Spinal cord (tissue), 10 donors: Measurements from ENCODE around the gene YBEY. TPM values are rescaled to one million over a fixed set of nuclear protein-coding genes. Genes with fewer than 3 reads are reported as not detected.

Source experiments
- DNase-seq, 6 donors: peaks; one replicate each; pipeline versions ENCODE4 v3.0.0 to v3.0.0-alpha.2; 2013 to 2015; ENCODE audit warnings: low spot score in 6 of 6, low read depth in 4 of 6
- H3K27ac ChIP-seq: one replicate; pipeline ENCODE4 v1.5.1; 2013; ENCODE audit warnings: low read depth, low read length, control low read depth
- H3K27me3 ChIP-seq: one replicate; pipeline ENCODE4 v1.6.1; 2013; ENCODE audit warnings: low read length; ENCODE audit not compliant: control insufficient read depth, insufficient read depth
- H3K36me3 ChIP-seq: one replicate; pipeline ENCODE4 v1.6.1; 2013; ENCODE audit warnings: low read length; ENCODE audit not compliant: control insufficient read depth, insufficient read depth
- H3K4me1 ChIP-seq: one replicate; pipeline ENCODE4 v1.6.1; 2013; ENCODE audit warnings: low read length; ENCODE audit not compliant: control insufficient read depth, insufficient read depth
- H3K4me3 ChIP-seq: one replicate; pipeline ENCODE4 v1.5.1; 2013; ENCODE audit warnings: low read depth, low read length, control low read depth
- H3K9me3 ChIP-seq: one replicate; pipeline ENCODE4 v1.6.1; 2013; ENCODE audit warnings: low read length; ENCODE audit not compliant: control insufficient read depth, insufficient read depth
- WGBS: methylation state at CpG from one replicate; pipeline ENCODE4 v1.1.5; 2013; ENCODE audit warnings: missing lambda C conversion rate; ENCODE audit not compliant: insufficient coverage; 5-methylcytosine and 5-hydroxymethylcytosine counted together
- polyA plus RNA-seq, 2 donors: library from polyadenylated mRNA; unstranded; fragments of 120-200 nt; gene quantifications; one replicate each; pipeline ENCODE4 v1.2.1, GENCODE V29; 2013; ENCODE audit not compliant: insufficient read length in 2 of 2
- total RNA-seq, 2 donors: library from RNA; depleted of rRNA in 1 of 2; stranded (reverse); fragments of 120-200 nt in 1 of 2; fragments of >200 nt in 1 of 2; gene quantifications; one replicate each; pipeline versions ENCODE4 v1.2.3 to v1.2.4, GENCODE V29; 2013 to 2014
- donor health status: healthy.

YBEY gene
- total and polyA plus RNA-seq, 4 donors = 11.5 to 22.8 (median 20.3) TPM

DNA sequence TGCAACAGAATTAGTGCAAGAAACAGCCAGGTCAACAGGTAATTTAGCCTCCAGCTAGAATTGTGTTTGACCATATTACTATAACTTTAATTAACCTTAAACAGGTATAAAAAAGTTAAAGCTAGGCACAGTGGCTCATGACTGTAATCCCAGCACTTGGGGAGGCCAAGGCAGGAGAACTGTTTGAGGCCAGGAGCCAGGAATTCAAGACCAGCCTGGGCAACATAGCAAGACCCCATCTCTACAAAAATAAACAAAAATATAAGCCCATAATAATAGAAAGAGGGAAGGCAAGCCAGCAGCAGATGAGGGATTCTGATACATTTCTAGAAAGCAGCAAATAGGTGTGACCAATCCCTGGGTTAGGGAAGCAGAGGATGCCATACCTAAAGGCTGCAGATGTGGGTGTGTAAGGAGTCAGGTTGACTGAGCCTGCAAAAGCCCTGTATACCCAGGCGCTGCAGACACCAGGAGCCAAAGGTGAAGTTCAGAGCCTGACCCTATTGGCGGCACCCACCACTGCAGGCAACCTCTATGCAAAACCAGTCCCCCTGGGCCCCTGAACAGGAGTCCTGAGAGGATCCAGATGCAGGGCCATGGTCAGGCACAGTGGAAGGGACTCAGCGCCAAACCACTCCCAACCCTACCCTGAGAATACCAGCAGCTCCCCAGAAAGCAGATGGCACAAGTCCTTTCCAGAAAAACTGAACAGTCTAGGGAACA lies 38.3 kb upstream of the YBEY start:
- no peaks in the 10 kb centered on the region for H3K4me1 ChIP-seq
- H3K9me3 ChIP-seq = no peaks in the 10 kb centered on the region
- no peak overlapping the region for H3K27ac ChIP-seq
- H3K4me3 ChIP-seq = no peak overlapping the region
- no peaks in the 10 kb centered on the region for H3K27me3 ChIP-seq
- H3K36me3 ChIP-seq = peaks cover 80% of the 10 kb centered on the region
- 100% methylated on average over 3 of the region's 3 CpGs for WGBS
- no peak for DNase-seq

GRCh38 chr21:46248422-46248782 lies 37.7 kb upstream of the YBEY start:
- Histone ChIP-seq H3K4me1 (no peaks in the 10 kb centered on the region), H3K4me3 (no peak overlapping the region), H3K27me3 (no peaks in the 10 kb centered on the region), H3K36me3 (peaks cover 75% of the 10 kb centered on the region), H3K9me3 (no peaks in the 10 kb centered on the region), H3K27ac (no peak overlapping the region)
- no CpG with 5 or more reads among the region's 1 CpG for WGBS
- DNase-seq = no peak

DNA sequence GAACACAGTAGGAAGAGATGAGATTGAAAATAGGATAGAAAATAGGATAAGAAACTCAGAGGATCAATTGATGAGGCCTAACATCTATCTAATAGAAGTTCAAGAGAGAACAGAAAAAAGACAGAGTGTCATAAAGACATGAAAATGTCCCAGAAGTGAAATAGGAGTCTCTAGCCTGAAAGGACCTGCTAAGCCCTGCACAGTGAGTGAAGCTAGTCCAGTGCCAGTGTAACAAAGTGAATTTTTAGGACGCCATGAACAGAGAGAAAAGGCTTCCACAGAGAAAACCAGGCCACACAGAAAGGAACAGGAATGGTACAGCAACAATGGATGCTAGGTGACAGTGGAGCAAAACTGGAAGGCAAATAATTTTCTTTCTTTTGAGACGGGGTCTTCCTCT lies 37.3 kb upstream of the YBEY start:
- no peak for DNase-seq
- Histone ChIP-seq H3K36me3 (peaks cover 74% of the 10 kb centered on the region), H3K27me3 (no peaks in the 10 kb centered on the region), H3K27ac (no peak overlapping the region), H3K4me1 (no peaks in the 10 kb centered on the region), H3K4me3 (no peak overlapping the region), H3K9me3 (no peaks in the 10 kb centered on the region)
- WGBS = 91% methylated on average over 1 of the region's 2 CpGs

- Histone ChIP-seq H3K9me3 (no peaks in the 10 kb centered on the region), H3K36me3 (peaks cover 74% of the 10 kb centered on the region), H3K27ac (no peak overlapping the region), H3K27me3 (no peaks in the 10 kb centered on the region), H3K4me3 (no peak overlapping the region), H3K4me1 (no peaks in the 10 kb centered on the region)
- no peak for DNase-seq
- WGBS = 97% methylated on average over 6 of the region's 6 CpGs
These were observed 35.9 kb upstream of the YBEY start for GRCh38 chr21:46250146-46250725.

DNA sequence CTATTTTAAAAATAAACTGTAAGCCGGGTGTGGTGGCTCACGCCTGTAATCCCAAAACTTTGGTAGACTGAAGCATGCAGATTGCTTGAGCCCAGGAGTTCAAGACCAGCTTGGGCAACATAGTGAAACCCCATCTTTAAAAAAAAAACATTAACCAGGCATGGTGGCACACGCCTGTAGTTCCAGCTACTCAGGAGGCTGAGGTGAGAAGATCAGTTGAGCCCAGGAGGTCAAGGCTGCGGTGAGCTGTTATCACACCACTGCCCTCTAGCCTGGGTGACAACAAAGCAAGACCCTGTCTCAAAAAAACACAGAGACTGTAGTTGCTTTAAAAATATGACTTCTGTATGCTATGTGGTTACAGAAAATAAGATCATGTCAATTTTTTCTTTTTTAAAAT lies 33.3 kb upstream of the YBEY start:
- DNase-seq = no peak
- H3K36me3 ChIP-seq = peaks cover 80% of the 10 kb centered on the region
- H3K9me3 ChIP-seq = no peaks in the 10 kb centered on the region
- H3K27me3 ChIP-seq = no peaks in the 10 kb centered on the region
- H3K4me1 ChIP-seq = no peaks in the 10 kb centered on the region
- 93% methylated on average over 3 of the region's 4 CpGs for WGBS
- no peak overlapping the region for H3K4me3 ChIP-seq
- H3K27ac ChIP-seq = no peak overlapping the region

DNA sequence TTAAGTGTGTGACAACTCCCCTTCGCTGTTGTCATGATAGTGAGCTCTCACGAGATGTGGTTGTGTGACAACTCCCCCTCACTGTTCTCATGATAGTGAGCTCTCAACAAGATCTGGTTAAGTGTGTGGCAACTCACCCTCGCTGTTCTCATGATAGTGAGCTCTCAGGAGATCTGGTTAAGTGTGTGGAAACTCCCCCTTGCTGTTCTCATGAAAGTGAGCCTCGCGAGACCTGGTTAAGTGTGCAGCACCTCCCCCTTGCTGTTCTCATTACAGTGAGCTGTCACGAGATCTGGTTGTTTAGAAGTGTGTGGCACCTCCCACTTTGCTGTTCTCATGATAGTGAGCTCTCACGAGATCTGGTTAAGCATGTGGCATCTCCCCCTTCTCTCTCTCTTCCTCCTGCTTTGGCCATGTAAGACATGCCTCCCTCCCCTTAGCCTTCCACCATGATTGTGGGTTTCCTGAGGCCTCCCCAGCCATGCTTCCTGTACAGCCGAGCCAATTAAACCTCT lies 32.5 kb upstream of the YBEY start:
- Histone ChIP-seq H3K4me1 (no peaks in the 10 kb centered on the region), H3K9me3 (no peaks in the 10 kb centered on the region), H3K27me3 (no peaks in the 10 kb centered on the region), H3K27ac (no peak overlapping the region), H3K36me3 (peaks cover 77% of the 10 kb centered on the region), H3K4me3 (no peak overlapping the region)
- 86% methylated on average over 5 of the region's 8 CpGs for WGBS
- DNase-seq = no peak

GRCh38 chr21:46254208-46254975 lies 31.8 kb upstream of the YBEY start:
- H3K27ac ChIP-seq = no peak overlapping the region
- peaks cover 77% of the 10 kb centered on the region for H3K36me3 ChIP-seq
- H3K4me1 ChIP-seq = no peaks in the 10 kb centered on the region
- H3K9me3 ChIP-seq = no peaks in the 10 kb centered on the region
- no peaks in the 10 kb centered on the region for H3K27me3 ChIP-seq
- H3K4me3 ChIP-seq = no peak overlapping the region
- WGBS = 91% methylated on average over 10 of the region's 12 CpGs
- DNase-seq = no peak

GRCh38 chr21:46255166-46255565 lies 31.0 kb upstream of the YBEY start:
- no peaks in the 10 kb centered on the region for H3K4me1 ChIP-seq
- H3K4me3 ChIP-seq = no peak overlapping the region
- H3K27me3 ChIP-seq = no peaks in the 10 kb centered on the region
- H3K9me3 ChIP-seq = no peaks in the 10 kb centered on the region
- H3K27ac ChIP-seq = no peak overlapping the region
- H3K36me3 ChIP-seq = peaks cover 78% of the 10 kb centered on the region
- WGBS = 98% methylated on average over 11 of the region's 11 CpGs
- no peak for DNase-seq

- no peak for DNase-seq
- no peak overlapping the region for H3K27ac ChIP-seq
- no peaks in the 10 kb centered on the region for H3K9me3 ChIP-seq
- no peaks in the 10 kb centered on the region for H3K4me1 ChIP-seq
- H3K27me3 ChIP-seq = no peaks in the 10 kb centered on the region
- no peak overlapping the region for H3K4me3 ChIP-seq
- peaks cover 75% of the 10 kb centered on the region for H3K36me3 ChIP-seq
- WGBS = 97% methylated on average over 6 of the region's 6 CpGs
These were observed 30.3 kb upstream of the YBEY start for GRCh38 chr21:46255758-46256337.
